HEK293T (cell line): ENCODE data around the gene PARP1.

ENCODE experiments used
- ARNT ChIP-seq: fragments of 450-650 bp; IDR thresholded peaks from 2 replicates; pipeline ENCODE4 v1.6.1; 2017; ENCODE audit warnings: mild to moderate bottlenecking
- CTBP1 ChIP-seq: fragments of 450-650 bp; IDR thresholded peaks from 2 replicates; pipeline ENCODE4 v1.6.1; 2016; ENCODE audit warnings: borderline replicate concordance
- FOXA1 ChIP-seq: fragments of 450-650 bp; IDR thresholded peaks from 2 replicates; pipeline ENCODE4 v1.6.1; 2016; ENCODE audit warnings: mild to moderate bottlenecking
- FOXK2 ChIP-seq: fragments of 450-650 bp; IDR thresholded peaks from 2 replicates; pipeline ENCODE4 v1.6.1; 2016; ENCODE audit warnings: mild to moderate bottlenecking
- FOXM1 ChIP-seq: fragments of 450-650 bp; IDR thresholded peaks from 2 replicates; pipeline ENCODE4 v1.6.1; 2017; ENCODE audit warnings: mild to moderate bottlenecking, borderline replicate concordance
- HDGF ChIP-seq: fragments of 450-650 bp; IDR thresholded peaks from 2 replicates; pipeline ENCODE4 v1.6.1; 2017; ENCODE audit warnings: antibody characterized with exemption, borderline replicate concordance
- NFRKB ChIP-seq: fragments of 450-650 bp; IDR thresholded peaks from 2 replicates; pipeline ENCODE4 v1.6.1; 2016; ENCODE audit warnings: mild to moderate bottlenecking, moderate library complexity
- SP1 ChIP-seq: fragments of 450-650 bp; IDR thresholded peaks from 2 replicates; pipeline ENCODE4 v1.6.1; 2017
- SUZ12 ChIP-seq: fragments of 450-650 bp; IDR thresholded peaks from 2 replicates; pipeline ENCODE4 v1.6.1; 2016; ENCODE audit warnings: mild to moderate bottlenecking
- ZNF384 ChIP-seq: fragments of 450-650 bp; IDR thresholded peaks from 2 replicates; pipeline ENCODE4 v1.6.1; 2016
- TF ChIP-seq, protein P1 (sequence below): fragments of 450-650 bp; IDR thresholded peaks from 2 replicates; pipeline ENCODE4 v1.6.1; 2016

DNA sequence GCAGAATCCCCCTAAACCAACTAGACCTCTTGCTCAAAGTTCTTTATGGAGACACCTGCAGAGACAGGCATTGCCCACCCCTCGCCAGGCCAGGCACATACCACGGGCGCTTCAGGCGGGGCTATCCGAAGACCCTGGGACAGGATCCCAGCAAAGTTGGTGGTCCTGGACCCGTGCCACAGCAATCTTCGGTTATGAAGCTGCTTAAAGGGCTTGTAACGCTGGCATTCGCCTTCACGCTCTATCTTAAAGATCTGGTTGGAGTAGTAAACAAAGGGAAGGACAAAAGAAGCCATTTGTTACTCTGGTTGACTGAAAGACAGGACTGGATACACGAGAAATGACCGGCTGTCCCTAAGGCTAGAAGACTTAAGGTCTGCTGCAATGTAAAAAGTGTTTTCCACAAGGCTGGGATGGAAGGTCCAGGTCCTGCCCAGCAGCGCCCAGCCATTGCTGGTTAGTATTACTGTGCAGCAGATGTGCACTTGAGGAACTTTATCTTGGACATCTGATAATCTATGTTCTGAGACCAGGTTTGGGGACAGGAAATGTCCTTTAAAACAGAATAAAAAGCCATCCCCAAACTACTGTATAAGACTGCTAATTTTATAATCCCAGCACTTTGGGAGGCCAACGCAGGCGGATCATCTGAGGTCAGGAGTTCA, 42.9 kb downstream of the PARP1 start:
- no peak for TF ChIP-seq ZNF384
- TF ChIP-seq SP1, result no peak
- TF ChIP-seq NFRKB, result no peak
- TF ChIP-seq FOXM1, result no peak
- no peak for TF ChIP-seq ARNT
- no peak for TF ChIP-seq SUZ12
- TF ChIP-seq FOXA1, result no peak
- TF ChIP-seq FOXK2, result no peak
- TF ChIP-seq CTBP1, result no peak
- TF ChIP-seq, protein P1, sequence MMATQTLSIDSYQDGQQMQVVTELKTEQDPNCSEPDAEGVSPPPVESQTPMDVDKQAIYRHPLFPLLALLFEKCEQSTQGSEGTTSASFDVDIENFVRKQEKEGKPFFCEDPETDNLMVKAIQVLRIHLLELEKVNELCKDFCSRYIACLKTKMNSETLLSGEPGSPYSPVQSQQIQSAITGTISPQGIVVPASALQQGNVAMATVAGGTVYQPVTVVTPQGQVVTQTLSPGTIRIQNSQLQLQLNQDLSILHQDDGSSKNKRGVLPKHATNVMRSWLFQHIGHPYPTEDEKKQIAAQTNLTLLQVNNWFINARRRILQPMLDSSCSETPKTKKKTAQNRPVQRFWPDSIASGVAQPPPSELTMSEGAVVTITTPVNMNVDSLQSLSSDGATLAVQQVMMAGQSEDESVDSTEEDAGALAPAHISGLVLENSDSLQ, result no peak
- TF ChIP-seq HDGF, result no peak
